LNCaP clone FGC (cell line): ENCODE results near the gene HLA-DQA1.
"Not testable (repeated sequence)": the region's sequence is repeated elsewhere in the genome, so short reads cannot be mapped to it uniquely, and the experiment has no call there.

Experiments used
- DNase-seq: peaks from one replicate; pipeline ENCODE4 v3.0.0-alpha.2; 2011; ENCODE audit warnings: low read depth
- H3K4me3 ChIP-seq: 2 replicates; pipeline ENCODE4 v1.5.1; 2011; ENCODE audit warnings: mild to moderate bottlenecking, low read depth, low read length, control low read depth
- CTCF ChIP-seq: IDR thresholded peaks from 2 replicates; pipeline ENCODE4 v1.5.1; 2012; ENCODE audit warnings: mild to moderate bottlenecking; ENCODE audit not compliant: control insufficient read depth, insufficient read depth; ENCODE audit errors: extremely low read depth

The HLA-DQA1 gene

GRCh38 chr6:32637219-32637880, at the start of gene HLA-DQA1:
Gene HLA-DQA1, plus strand, starts transcription at chr6:32637406. Its CDS starts 53 bp downstream, at chr6:32637459.
- DNase-seq, result no peak
- TF ChIP-seq CTCF, result no peak
- H3K4me3 ChIP-seq, result no peak within 1 kb of the TSS

- H3K4me3 ChIP-seq, result no peak overlapping the region
- no peak for DNase-seq
- no peak for TF ChIP-seq CTCF
Observed at GRCh38 chr6:32588156-32588555, 49.0 kb upstream of the HLA-DQA1 start.

- no peak for TF ChIP-seq CTCF
- no peak for DNase-seq
- no peak within 1 kb of the TSS for H3K4me3 ChIP-seq
Observed at GRCh38 chr6:32589596-32590449, 47.4 kb upstream of the HLA-DQA1 start, which contains the start of gene HLA-DRB1. Gene HLA-DRB1, minus strand, starts transcription at chr6:32589848. Its CDS starts 106 bp downstream, at chr6:32589742.

GRCh38 chr6:32590713-32591112, 46.5 kb upstream of the HLA-DQA1 start:
- not testable (repeated sequence) for H3K4me3 ChIP-seq, DNase-seq

- no peak for TF ChIP-seq CTCF
- no peak overlapping the region for H3K4me3 ChIP-seq
- no peak for DNase-seq
Observed at GRCh38 chr6:32597024-32597423, 40.2 kb upstream of the HLA-DQA1 start.

- no peak for DNase-seq
- H3K4me3 ChIP-seq, result no peak overlapping the region
- no peak for TF ChIP-seq CTCF
Observed at GRCh38 chr6:32602383-32602782, 34.8 kb upstream of the HLA-DQA1 start.

- no peak for TF ChIP-seq CTCF
- no peak overlapping the region for H3K4me3 ChIP-seq
- no peak for DNase-seq
Observed at GRCh38 chr6:32603222-32603621, 34.0 kb upstream of the HLA-DQA1 start.
